Stimulated activated CD4-positive, alpha-beta T cell treated with anti-CD3 and anti-CD28 coated beads, Interleukin-1b, Interleukin-23, amount 100 ng/mL, for 24 hours (primary cell): Measurements from ENCODE around the gene USP25.

Source experiments
- DNase-seq, 4 experiments: peaks; one replicate each; pipeline ENCODE4 v3.0.0-alpha.2; 2020; ENCODE audit warnings: low read depth in 4 of 4, low spot score in 1 of 4

USP25 gene

DNA sequence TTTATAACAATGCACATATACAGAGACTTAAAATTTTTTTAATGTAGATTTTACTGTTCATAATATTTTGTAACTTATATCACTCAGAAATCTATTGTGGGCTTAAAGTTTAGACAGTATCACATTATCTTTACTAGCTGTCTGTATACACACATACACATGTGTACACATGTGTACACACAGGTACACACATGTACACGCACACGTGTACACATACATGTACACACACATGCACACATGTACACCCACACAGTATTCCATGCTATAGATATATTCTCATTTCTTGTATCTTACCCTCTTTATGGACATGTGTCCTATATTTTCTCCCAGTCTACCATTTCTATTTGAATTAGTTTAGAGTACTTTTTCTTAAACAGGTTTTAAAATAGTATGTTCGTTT is 123.3 kb downstream of the USP25 start:
- DNase-seq = no peak

GRCh38 chr21:15856813-15857212 is 127.0 kb downstream of the USP25 start:
- DNase-seq = no peak

DNA sequence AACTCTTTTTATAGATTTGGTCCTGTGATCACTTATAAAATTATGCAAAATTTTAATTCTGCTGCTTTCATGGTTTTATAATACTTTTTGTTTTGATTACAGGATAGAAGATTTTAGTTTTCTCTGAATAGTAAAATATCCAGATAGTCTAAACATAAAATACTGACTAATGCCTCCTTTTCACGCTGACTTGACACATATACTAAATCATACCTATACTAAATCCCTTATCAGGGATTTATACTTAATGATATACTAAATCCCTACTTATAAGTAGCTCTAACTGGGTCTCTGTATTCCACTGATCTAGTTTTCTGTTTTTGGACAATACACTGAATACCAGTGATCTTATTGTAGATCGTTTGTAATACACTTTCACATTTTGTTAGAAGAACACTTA is 128.0 kb downstream of the USP25 start:
- DNase-seq = no peak

DNA sequence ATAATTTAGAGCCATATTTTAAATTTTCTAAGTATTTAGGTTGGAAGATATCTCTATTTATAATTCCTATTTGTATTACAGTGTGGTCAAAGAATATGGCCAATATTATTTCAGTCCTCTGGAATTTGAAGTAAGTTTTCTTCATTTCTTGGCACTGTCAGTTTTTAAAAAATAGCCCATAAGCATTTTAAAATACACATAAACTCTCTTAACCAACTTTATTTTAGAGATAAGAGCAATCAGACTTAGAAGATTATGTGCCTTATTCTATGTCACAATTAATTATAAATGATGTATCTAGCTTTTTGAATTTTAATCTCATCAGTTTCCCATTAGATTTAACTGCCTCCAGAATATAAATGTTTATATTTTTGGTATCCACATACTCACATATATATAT is 130.8 kb downstream of the USP25 start:
- DNase-seq = no peak

- no peak for DNase-seq
Measured at GRCh38 chr21:15868940-15869339, 139.2 kb downstream of the USP25 start.

DNA sequence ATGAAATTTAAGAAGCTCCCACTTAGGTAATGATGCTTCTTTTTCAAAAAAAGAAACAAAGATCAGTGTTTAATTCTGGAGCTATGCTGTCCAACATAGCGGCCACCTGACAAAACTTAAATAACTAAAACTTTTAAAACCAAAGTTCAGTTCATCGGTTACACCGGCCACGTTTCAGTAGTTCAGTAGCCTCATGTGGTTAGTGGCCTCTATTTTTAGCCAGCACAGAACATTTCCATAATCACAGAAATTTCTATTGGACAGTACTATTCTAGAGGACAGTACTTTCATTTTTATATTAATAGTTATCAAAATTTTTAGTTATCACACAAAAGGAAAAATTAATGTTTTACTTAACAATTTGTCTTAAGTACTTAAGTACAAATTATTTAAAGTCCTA is 141.0 kb downstream of the USP25 start:
- DNase-seq = no peak

GRCh38 chr21:15872236-15872635 is 142.5 kb downstream of the USP25 start:
- DNase-seq = no peak

- DNase-seq = no peak
Measured at GRCh38 chr21:15874615-15875014, 144.8 kb downstream of the USP25 start.

- no peak for DNase-seq
Measured at GRCh38 chr21:15875286-15875685, 145.5 kb downstream of the USP25 start.

DNA sequence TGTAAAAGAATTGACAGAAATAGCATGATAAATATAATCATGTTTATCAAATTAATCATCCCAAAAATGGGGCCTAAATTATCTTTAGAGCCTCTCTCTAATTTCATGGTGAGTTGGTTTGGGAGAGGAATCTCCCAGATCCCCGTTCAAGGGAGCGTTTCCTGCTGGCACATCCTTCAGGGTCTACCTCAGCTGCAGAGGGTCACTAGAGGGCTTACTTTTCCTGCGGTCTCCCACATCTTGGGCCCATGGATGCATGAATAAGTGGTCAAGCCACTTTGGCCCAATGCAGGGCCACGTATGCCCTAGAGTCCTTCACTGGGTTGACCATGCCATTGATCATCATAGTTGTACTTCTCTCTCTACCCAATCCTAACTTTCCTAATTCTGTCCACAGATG is 164.1 kb downstream of the USP25 start:
- DNase-seq = no peak

GRCh38 chr21:15894596-15894995 is 164.8 kb downstream of the USP25 start:
- no peak for DNase-seq

DNA sequence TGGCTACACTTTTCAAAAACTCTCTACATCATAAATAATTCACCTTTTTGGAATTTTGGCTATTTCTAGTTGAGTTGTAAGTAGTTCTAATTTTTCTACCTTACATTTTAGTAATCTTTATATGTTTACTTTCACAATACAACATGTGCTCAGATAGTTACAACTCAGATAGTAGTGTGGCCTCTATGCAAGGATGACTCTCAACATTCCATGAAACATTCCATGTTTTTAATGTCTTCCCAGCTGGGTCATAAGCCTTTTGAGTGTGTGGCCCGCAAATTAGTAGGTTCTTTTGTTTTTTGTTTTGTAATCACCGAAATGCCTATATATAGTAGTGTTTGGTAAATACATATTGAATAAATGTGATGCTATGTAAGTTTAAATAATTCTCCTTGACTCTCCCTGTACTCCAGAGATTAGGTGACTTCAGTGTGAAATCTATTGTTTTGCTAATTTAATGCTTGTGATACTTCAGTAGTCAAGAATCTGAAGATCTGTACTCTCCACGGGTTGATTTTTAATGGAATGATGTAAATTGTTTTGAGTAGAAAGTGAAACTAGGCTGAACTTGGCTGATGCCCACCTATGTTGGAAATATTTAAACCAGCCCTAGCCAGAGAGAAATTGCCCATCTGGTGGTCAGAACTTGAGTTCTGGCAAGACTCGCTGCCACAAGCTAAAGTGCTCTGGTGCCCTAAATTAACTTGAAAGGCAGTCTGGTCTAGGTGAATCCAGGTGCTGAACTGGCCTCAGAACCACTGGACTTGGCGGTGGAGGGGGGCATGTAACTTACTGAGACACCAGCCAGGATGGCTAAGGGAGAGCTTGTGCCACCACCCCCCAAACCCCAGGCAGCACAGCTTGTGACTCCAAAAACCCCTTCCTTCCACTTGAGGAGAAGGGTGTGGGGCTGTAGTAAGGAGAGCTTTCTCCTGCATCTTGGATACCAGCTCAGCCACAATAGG is 165.6 kb downstream of the USP25 start:
- no peak for DNase-seq

DNA sequence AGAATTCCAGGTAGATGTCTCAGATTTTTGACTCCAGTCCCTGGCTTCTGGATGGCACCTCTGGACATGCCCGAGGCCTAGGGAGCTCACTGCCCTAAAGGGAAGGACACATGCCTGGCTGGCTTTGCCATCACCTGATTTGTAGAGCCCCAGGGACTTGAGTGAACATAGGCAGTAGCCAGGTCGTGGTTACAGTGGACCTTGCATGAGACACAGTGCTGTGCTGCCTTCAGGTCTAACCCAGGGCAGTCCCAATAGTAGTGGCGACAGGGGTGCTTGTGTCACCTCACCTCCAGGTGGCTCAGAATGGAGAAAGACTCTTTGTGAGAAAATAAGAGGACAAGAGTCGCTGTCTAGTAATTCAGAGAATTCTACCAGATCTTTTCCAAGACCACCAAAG is 166.7 kb downstream of the USP25 start:
- no peak for DNase-seq

DNA sequence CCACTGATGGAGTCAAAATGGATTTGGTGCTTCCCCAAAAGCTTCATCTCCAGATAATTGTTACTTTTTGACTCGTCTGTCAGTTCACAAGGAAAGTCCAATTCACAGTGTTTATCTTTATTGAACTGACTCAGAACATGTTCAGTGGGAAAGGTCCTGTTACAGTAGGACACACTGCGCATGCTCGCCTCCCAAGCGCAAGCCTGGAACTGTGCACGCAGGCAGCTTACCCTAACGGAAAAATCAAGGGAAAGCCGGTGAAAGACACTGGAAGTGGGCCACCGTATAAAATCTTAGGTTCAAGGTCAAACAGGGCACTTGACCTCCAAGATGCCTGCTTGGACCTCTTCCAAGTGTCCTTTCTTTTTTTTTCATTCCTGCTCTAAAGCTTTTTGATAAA is 174.6 kb downstream of the USP25 start:
- DNase-seq = no peak

DNA sequence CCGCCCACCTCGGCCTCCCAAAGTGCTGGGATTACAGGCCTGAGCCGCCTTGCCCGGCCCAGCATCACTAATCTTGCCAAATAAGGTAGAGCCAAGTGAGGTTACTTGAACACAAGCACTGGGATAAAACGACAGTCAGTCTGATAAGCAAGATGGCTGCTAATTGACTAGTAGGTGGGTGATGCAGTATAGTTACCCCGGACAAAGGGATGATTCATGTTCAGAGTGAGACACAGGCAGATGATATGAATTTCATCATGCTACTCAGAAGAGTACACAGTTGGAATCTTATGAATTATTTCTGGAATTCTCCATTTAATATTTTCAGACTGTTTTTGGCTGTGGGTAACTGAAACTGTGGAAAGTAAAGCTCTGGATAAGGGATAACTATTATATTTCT is 178.4 kb downstream of the USP25 start:
- no peak for DNase-seq

DNA sequence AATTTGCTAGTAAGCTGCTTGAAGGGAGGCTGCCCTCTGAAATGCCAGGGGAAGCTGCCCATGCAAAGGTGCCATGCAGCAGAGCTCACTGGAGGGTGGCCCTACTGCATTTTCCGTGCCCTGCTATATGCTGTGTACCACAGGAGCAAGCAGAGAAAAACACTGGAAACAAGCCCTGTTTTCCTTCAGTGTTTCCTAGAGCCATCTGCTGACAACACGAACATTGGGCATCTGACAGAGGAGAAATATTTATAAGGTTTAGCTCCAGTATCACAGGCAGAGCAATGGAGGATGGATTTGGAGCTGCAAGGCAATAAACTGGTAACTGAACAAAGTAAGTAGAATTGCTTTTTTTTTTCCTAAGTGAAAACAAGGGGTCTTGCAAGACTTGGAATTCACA is 198.4 kb downstream of the USP25 start:
- DNase-seq = no peak

DNA sequence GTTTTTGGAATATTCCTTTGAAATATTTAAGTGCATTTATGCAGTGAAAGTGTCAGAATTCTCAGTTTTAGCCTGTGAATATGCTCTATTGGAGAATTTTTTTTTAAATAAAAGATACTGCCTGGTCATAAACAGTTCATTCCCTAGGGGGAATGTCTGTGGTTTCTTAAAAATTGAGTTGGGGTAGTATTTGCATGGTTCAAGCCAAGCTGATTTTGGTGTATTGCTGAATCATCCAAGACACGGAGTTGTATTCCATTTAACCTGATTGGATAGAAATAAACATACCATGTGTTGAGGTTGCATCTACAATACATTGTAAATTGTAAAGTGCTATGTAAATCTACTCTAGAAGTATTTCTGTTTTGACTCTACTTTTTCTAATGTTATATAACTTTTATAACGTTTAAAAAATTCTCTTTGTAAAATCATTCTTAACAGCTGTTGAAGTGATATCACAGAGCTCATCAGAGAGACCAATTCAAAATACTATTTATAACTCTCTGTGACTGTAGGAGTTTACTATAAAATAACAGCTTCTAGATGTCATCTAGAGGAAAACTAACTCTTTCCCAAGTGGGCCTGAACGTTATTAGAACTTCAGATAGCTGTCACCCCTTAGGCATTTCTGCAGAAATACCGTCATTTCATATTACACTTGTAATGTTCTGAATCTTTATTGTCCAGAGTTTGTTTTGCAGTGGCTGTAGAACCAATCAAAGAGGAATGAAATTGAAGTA is 199.1 kb downstream of the USP25 start:
- DNase-seq = no peak

GRCh38 chr21:15929536-15929935 is 199.8 kb downstream of the USP25 start:
- no peak for DNase-seq
